ENCODE data around the gene SRSF4. TPM values are rescaled to one million over a fixed set of nuclear protein-coding genes. Genes with fewer than 3 reads are reported as not detected.

Gene SRSF4
- total and polyA plus RNA-seq, 3 experiments from 2014 or later, result 112 to 119 (median 115) TPM

DNA sequence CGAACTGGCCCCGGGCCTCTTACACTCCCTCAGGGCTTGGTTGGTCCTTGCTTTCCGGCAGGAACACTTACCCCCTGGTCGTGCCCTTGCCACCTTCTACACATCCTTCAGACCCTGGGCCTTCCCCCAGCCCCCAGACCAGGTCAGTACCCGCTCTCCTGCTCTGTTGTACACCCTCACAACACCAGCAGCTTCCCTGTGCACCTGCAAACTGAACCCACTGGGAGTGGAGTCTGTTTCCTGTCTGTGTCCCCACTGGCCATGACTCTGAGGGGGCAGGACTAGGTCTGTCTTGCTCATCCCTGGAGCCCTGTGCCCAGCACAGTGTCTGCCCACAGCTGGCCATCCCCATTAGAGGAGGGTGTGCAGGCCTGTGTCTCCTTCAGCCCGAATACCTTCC, 55.9 kb downstream of the SRSF4 start:
- POLR2A ChIA-PET, result no interaction called here
- DNase-seq, result no peak

DNA sequence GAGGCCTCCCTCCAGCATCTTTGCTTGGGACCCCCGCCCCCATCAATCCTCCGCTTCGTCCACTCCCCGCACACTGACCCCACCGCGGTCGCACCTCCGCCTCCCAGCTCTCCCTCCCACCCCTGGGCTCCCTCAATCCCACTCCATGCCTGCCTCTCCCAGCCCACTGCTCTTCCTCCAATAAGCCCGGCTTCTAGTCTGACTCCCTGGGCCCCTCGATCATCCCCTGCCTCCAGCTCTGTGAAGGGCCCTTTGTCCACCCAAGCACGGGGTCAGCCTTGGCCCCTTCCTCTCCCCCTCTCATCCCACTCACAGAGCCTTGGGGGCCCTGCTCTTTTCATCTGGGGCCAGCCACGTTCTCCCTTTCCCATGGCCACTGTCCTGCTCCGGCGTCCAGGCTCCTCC, 56.5 kb downstream of the SRSF4 start:
- POLR2A ChIA-PET, result interaction anchor here (5.0 kb wide), 1 partner anchor 56 kb away, joined by 15 read pairs; the partner anchor contains the start of gene SRSF4
- DNase-seq, result no peak
- Histone ChIP-seq H3K36me3 (ENCODE audit: insufficient read depth, low read length) (no peaks in the 10 kb centered on the region), H3K9me3 (ENCODE audit: low read length) (no peaks in the 10 kb centered on the region), H3K27me3 (ENCODE audit: insufficient read depth, low read length, poor library complexity, severe bottlenecking) (peaks cover 8% of the 10 kb centered on the region), H3K4me3 (ENCODE audit: low read length) (no peak overlapping the region), H3K4me1 (ENCODE audit: insufficient read depth, low read length) (peaks cover 20% of the 10 kb centered on the region), H3K27ac (ENCODE audit: low read depth, low read length) (no peak overlapping the region)
- Mint-ChIP-seq H3K4me1 (peaks cover 6 to 24% (median 12%) of the 10 kb centered on the region in 3 donors), H3K36me3 (no peaks in the 10 kb centered on the region), H3K27me3 (peaks cover 19 to 23% of the 10 kb centered on the region in 2 donors), H3K4me3 (peak overlapping the region; percentile 68 to 92 (median 80)), H3K27ac (peak overlapping the region in 2 of 8 donors; percentile 42 to 76), H3K9me3 (no peaks in the 10 kb centered on the region)
- CTCF ChIA-PET, result interaction anchor here (1.5 to 1.9 kb wide), 2 partner anchors 72 to 77 kb away, joined by 4 to 5 read pairs; no protein-coding TSS in a partner anchor

More for the DNA sequence above, 55.9 kb downstream of the SRSF4 start:
- Histone ChIP-seq H3K27ac (ENCODE audit: low read depth, low read length) (no peak overlapping the region), H3K27me3 (ENCODE audit: insufficient read depth, low read length, poor library complexity, severe bottlenecking) (peaks cover 8% of the 10 kb centered on the region), H3K9me3 (ENCODE audit: low read length) (no peaks in the 10 kb centered on the region), H3K4me3 (ENCODE audit: low read length) (no peak overlapping the region), H3K36me3 (ENCODE audit: insufficient read depth, low read length) (no peaks in the 10 kb centered on the region), H3K4me1 (ENCODE audit: insufficient read depth, low read length) (peaks cover 20% of the 10 kb centered on the region)
- CTCF ChIA-PET, result no interaction called here
- Mint-ChIP-seq H3K36me3 (no peaks in the 10 kb centered on the region), H3K9me3 (no peaks in the 10 kb centered on the region), H3K27ac (peak overlapping the region in 4 of 8 donors; percentile 48 to 76 (median 54)), H3K4me1 (peaks cover 6 to 21% (median 12%) of the 10 kb centered on the region in 3 donors), H3K27me3 (peaks cover 19 to 21% of the 10 kb centered on the region in 2 donors), H3K4me3 (peak overlapping the region; percentile 68 to 92 (median 80))

DNA sequence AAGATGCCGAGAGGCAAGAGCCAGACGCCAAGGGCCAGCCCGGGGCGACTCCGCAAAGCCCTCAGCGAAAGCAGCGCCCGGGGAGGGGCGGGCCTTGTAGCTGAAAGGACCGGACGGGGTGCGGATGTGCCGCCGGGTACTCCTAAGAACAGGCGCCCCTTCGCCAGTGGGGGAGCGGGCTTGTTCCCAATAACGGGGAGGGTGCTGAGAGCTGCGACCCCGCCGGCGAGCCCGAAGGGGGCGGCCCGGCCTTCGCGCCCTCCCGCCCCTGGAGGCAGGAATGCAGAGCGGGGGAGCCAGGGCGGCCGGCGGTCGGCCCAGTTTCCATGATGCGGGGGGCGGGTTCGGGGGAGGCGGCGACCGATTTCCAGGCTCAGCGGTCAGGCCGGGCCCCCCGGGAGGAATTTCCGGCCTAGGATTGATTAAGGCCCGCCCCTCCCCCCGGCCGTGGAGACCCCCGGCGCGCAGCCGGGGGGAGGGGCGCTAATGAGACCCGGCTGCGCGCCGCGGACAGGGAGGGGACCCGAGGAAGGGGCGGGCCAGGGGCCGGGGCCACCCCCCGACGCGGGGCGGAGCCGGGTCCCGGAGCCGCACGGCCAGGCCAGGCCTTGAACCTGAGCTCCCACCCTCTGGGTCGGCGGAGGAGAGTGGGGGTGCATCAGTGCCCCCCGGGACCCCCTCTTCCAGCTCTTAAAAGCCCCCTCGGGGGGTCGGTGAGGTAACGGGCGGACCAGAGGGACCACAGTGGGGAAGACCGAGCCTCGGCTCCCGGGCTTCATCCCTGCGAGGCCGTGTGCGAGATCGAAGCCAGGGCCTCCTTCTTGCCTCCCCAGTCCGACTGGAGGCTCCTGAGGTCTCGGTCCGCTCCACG, 57.1 kb downstream of the SRSF4 start:
- Histone ChIP-seq H3K27me3 (ENCODE audit: insufficient read depth, low read length, poor library complexity, severe bottlenecking) (peaks cover 8% of the 10 kb centered on the region), H3K36me3 (ENCODE audit: insufficient read depth, low read length) (no peaks in the 10 kb centered on the region), H3K27ac (ENCODE audit: low read depth, low read length) (no peak overlapping the region), H3K4me1 (ENCODE audit: insufficient read depth, low read length) (peaks cover 20% of the 10 kb centered on the region), H3K9me3 (ENCODE audit: low read length) (no peaks in the 10 kb centered on the region), H3K4me3 (ENCODE audit: low read length) (peak overlapping the region; percentile 43)
- ChIA-PET POLR2A (interaction anchor here (0.9 to 5.0 kb wide), 2 partner anchors 17 to 57 kb away, joined by 3 to 15 read pairs; partner anchors contain the start of gene SRSF4), CTCF (interaction anchor here (0.8 to 1.9 kb wide), 4 partner anchors 57 to 243 kb away, joined by 3 to 5 read pairs (median 4); partner anchors contain the start of gene SRSF4)
- Mint-ChIP-seq H3K27me3 (peaks cover 15 to 23% of the 10 kb centered on the region in 2 donors), H3K9me3 (no peaks in the 10 kb centered on the region), H3K4me1 (peaks cover 6 to 26% (median 14%) of the 10 kb centered on the region in 3 donors), H3K4me3 (peak overlapping the region; percentile 52 to 87 (median 72)), H3K36me3 (peaks cover 0 to 4% (median 0%) of the 10 kb centered on the region in 3 donors), H3K27ac (peak overlapping the region in 1 of 8 donors; percentile 47)
- peak; percentile 37 to 66 (median 38) for DNase-seq

DNA sequence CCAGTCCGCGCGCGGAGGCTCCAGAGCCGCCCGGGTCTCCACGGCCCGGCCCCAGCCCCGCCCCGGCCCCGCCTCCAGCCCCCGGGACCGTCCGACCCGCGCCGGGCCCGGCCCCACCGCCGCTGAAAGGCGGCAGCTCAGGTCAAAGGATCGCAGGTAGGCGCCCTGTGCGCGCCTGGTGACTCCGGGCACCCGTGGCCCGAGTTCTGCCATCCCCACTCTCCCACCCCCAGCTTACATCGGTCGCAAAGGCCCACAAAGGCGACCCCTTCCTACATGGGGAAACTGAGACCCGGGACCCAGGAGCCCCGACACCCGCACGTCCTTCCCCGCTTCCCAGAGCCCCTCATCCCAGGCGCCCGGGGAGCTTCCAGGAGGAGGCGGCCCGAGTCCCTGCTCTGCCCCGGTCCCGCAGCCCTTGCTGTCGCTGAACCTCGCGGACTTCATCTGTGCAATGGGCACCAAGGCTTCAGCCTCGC, 57.8 kb downstream of the SRSF4 start, which contains the start of gene TMEM200B:
TSS of gene TMEM200B (minus strand) at position 17 of the 479 bp plus-strand sequence. CDS start 2,075 bp downstream, outside the sequence.
- H3K27me3 Mint-ChIP-seq, result peaks cover 15 to 23% of the 10 kb centered on the region in 2 donors
- ChIA-PET POLR2A (interaction anchor here (0.9 to 5.0 kb wide), 2 partner anchors 18 to 57 kb away, joined by 3 to 15 read pairs; partner anchors contain the start of gene SRSF4), CTCF (interaction anchor here (0.8 to 1.9 kb wide), 4 partner anchors 58 to 242 kb away, joined by 3 to 5 read pairs (median 4); partner anchors contain the start of gene SRSF4)
- peak within 1 kb of the TSS in 2 of 8 donors; percentile 6 to 47 for H3K27ac Mint-ChIP-seq
- peaks cover 0 to 10% (median 4%) of the 10 kb centered on the region in 3 donors for H3K36me3 Mint-ChIP-seq
- Histone ChIP-seq H3K4me1 (ENCODE audit: insufficient read depth, low read length) (peaks cover 20% of the 10 kb centered on the region), H3K36me3 (ENCODE audit: insufficient read depth, low read length) (no peaks in the 10 kb centered on the region), H3K4me3 (ENCODE audit: low read length) (peak within 1 kb of the TSS; percentile 43), H3K27me3 (ENCODE audit: insufficient read depth, low read length, poor library complexity, severe bottlenecking) (peaks cover 8% of the 10 kb centered on the region), H3K9me3 (ENCODE audit: low read length) (no peaks in the 10 kb centered on the region), H3K27ac (ENCODE audit: low read depth, low read length) (no peak within 1 kb of the TSS)
- H3K9me3 Mint-ChIP-seq, result no peaks in the 10 kb centered on the region
- H3K4me1 Mint-ChIP-seq, result peaks cover 6 to 26% (median 14%) of the 10 kb centered on the region in 3 donors
- DNase-seq, result peak in 1 of 5 donors; percentile 10
- H3K4me3 Mint-ChIP-seq, result peak within 1 kb of the TSS; percentile 52 to 87 (median 77)

DNA sequence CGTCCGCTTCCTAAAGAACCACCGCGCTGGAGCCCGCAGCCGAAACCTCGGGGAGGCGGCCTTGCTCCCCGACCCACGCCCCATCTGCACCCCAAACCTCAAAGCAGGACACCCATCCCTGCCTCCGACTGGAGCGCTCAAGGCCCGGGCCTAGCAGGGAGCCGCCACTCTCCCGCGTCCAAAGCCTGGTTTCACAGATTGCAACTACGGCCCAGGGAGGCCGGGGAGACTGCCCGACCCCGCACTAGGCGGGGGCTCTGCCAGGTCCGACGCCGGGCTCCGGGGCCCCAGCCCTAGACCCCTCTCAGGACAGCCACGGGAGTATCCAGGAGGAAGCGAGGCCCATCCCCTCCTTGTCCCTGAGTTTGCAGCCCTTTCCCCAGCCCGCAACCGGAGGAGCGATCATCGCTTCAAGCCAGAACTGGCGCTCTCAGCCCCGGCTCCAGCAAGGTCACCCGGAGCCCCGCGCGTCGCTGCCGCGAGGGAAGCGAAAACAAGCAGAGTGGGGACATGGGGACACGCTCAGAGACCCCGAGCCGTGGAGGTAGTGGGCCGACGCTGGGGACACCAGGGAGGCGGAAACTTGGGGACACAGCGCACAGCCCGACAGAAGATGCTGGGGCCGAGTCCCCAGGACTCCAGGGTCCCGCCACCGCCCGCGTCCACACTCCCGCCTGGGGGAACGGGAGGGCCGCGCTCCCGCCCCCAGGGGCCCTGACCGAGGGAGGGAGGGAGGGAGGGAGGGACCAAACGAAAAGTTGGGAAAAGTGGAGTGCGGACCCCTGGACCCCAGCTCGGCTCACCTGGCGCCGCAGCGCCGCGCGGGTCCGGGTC, 58.4 kb downstream of the SRSF4 start:
- Histone ChIP-seq H3K4me1 (ENCODE audit: insufficient read depth, low read length) (peaks cover 20% of the 10 kb centered on the region), H3K36me3 (ENCODE audit: insufficient read depth, low read length) (no peaks in the 10 kb centered on the region), H3K27ac (ENCODE audit: low read depth, low read length) (no peak overlapping the region), H3K9me3 (ENCODE audit: low read length) (no peaks in the 10 kb centered on the region), H3K4me3 (ENCODE audit: low read length) (peak overlapping the region; percentile 22), H3K27me3 (ENCODE audit: insufficient read depth, low read length, poor library complexity, severe bottlenecking) (peaks cover 8% of the 10 kb centered on the region)
- Mint-ChIP-seq H3K27ac (peak overlapping the region in 1 of 8 donors; percentile 6), H3K27me3 (peaks cover 15 to 23% of the 10 kb centered on the region in 2 donors), H3K9me3 (no peaks in the 10 kb centered on the region), H3K4me3 (peak overlapping the region; percentile 37 to 87 (median 77)), H3K4me1 (peaks cover 6 to 26% (median 14%) of the 10 kb centered on the region in 3 donors), H3K36me3 (peaks cover 0 to 16% (median 9%) of the 10 kb centered on the region in 3 donors)
- peak in 2 of 5 donors; percentile 17 to 25 for DNase-seq
- CTCF ChIA-PET, result interaction anchor here (1.1 to 1.9 kb wide), 3 partner anchors 26 to 241 kb away, joined by 3 to 5 read pairs (median 4); no protein-coding TSS in a partner anchor
- POLR2A ChIA-PET, result interaction anchor here (5.0 kb wide), 1 partner anchor 58 kb away, joined by 15 read pairs; the partner anchor contains the start of gene SRSF4

DNA sequence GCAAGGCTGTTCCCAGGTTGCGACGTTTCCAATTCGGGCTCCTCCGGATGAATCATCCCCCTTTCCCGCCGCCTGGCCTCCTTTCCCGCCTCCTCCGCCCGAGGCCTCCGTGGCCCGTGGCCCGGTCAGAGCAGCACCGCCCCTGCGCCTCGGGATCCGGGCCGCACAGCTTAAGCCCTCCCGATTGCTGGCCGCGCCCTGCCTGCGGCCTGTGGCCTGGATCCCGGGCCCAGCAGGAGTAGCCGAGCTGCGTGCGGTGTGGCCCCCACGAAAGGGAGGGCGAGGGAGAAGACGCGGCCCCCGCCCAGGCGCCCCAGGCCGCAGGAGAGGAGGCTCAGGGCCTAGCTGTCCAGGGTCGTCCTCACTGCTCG, 59.0 kb downstream of the SRSF4 start:
- Histone ChIP-seq H3K4me1 (ENCODE audit: insufficient read depth, low read length) (peaks cover 20% of the 10 kb centered on the region), H3K4me3 (ENCODE audit: low read length) (no peak overlapping the region)

More for the DNA sequence above, 59.0 kb downstream of the SRSF4 start:
- no peak overlapping the region for H3K27ac Mint-ChIP-seq
- H3K4me1 Mint-ChIP-seq, result peaks cover 6 to 26% (median 14%) of the 10 kb centered on the region in 3 donors
- Histone ChIP-seq H3K27me3 (ENCODE audit: insufficient read depth, low read length, poor library complexity, severe bottlenecking) (peaks cover 8% of the 10 kb centered on the region), H3K36me3 (ENCODE audit: insufficient read depth, low read length) (peaks cover 5% of the 10 kb centered on the region), H3K27ac (ENCODE audit: low read depth, low read length) (no peak overlapping the region), H3K9me3 (ENCODE audit: low read length) (no peaks in the 10 kb centered on the region)
- peak overlapping the region; percentile 37 to 87 (median 77) for H3K4me3 Mint-ChIP-seq
- ChIA-PET CTCF (interaction anchor here (1.0 to 2.8 kb wide), 8 partner anchors 10 to 241 kb away, joined by 3 to 10 read pairs (median 4); partner anchors contain the start of gene SRSF4), POLR2A (interaction anchor here (0.6 to 5.0 kb wide), 2 partner anchors 59 to 689 kb away, joined by 3 to 15 read pairs; partner anchors contain the start of gene SRSF4)
- no peak for DNase-seq
- H3K27me3 Mint-ChIP-seq, result peaks cover 15 to 21% of the 10 kb centered on the region in 2 donors
- no peaks in the 10 kb centered on the region for H3K9me3 Mint-ChIP-seq
- peaks cover 0 to 22% (median 9%) of the 10 kb centered on the region in 3 donors for H3K36me3 Mint-ChIP-seq

Data from CD8-positive, alpha-beta memory T cell (primary cell).